Ectodermal cell (in vitro differentiated cells): ENCODE measurements around the gene ANKS1B.
"Not testable (repeated sequence)": the region's sequence is repeated elsewhere in the genome, so short reads cannot be mapped to it uniquely, and the experiment has no call there.

ENCODE experiments used
- H3K27ac ChIP-seq: 2 replicates; pipeline ENCODE4 v1.7.0; 2013; ENCODE audit warnings: mild to moderate bottlenecking, low read depth, low read length; ENCODE audit not compliant: insufficient read depth, poor library complexity, severe bottlenecking
- H3K27me3 ChIP-seq: 2 replicates; pipeline ENCODE4 v1.7.0; 2013; ENCODE audit warnings: mild to moderate bottlenecking, low read length; ENCODE audit not compliant: insufficient read depth, control insufficient read depth, poor library complexity, severe bottlenecking
- H3K36me3 ChIP-seq: one replicate; pipeline ENCODE4 v1.7.0; 2013; ENCODE audit warnings: low read length; ENCODE audit not compliant: control insufficient read depth, insufficient read depth
- H3K4me1 ChIP-seq: one replicate; pipeline ENCODE4 v1.7.0; 2013; ENCODE audit warnings: low read length; ENCODE audit not compliant: control insufficient read depth, insufficient read depth
- H3K4me3 ChIP-seq: 2 replicates; pipeline ENCODE4 v1.7.0; 2013; ENCODE audit warnings: low read depth, low read length, control low read depth; ENCODE audit not compliant: insufficient read depth
- H3K9me3 ChIP-seq: 2 replicates; pipeline ENCODE4 v1.7.0; 2013; ENCODE audit warnings: mild to moderate bottlenecking, low read length, moderate library complexity; ENCODE audit not compliant: control insufficient read depth
- WGBS, 2 experiments: methylation state at CpG; one replicate each; pipeline ENCODE4 v1.1.7; 2013; ENCODE audit warnings: missing lambda C conversion rate in 2 of 2; 5-methylcytosine and 5-hydroxymethylcytosine counted together

The ANKS1B gene

DNA sequence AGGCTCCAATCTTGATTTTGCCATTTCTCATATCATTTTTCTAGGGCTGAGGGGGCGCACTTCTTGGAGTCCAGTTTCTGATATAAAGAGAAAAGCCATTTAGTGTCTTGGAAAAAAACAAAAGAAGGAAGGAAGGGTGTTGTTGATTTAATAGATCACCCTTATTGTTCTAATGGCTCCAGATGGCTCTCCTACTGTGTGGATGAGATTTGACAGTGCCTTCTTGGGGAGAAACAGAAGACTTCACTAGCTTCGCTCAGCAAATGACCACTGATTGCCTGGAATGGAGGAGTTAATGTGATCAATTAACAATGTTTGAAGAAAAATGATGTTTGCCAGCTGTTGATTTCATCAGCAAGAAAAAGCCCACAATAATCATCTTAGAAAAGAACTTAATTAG lies 1123.5 kb downstream of the ANKS1B start:
- 63 to 91% methylated on average over 2 of the region's 2 CpGs for WGBS, 2 experiments
- Histone ChIP-seq H3K4me3 (no peak overlapping the region), H3K9me3 (no peaks in the 10 kb centered on the region), H3K4me1 (peaks cover 37% of the 10 kb centered on the region), H3K36me3 (no peaks in the 10 kb centered on the region), H3K27ac (no peak overlapping the region), H3K27me3 (no peaks in the 10 kb centered on the region)

DNA sequence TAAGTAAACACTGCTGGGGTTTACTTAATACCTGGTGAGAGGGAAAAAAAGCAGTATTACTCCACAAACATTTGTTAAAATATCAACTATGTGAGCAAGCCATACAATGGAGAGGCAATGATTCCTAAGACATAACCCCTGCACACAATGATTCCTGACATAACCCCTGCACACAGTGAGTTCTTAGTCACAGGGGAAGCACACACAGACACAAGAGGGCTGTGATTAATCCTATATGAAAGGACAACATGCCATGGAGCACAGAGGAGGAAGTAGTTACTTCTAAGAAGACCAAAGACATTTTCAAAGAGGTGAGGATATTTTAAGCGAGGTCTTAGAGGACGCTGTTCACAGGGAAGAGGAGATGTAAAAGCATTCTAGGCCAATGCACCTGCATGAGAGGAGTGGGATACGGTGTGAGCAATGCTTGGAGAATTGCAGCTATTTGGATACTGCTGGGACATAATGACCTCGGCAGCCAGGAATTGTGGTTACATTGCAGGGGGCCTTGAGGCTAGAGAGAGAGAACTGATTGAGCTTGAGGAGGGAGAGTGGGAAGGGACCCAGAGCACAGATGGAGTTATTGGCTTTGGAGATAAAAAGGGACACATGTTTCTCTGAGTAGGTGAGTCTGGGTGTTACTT lies 1127.7 kb downstream of the ANKS1B start:
- Histone ChIP-seq H3K27ac (peak overlapping the region; percentile 39), H3K27me3 (no peaks in the 10 kb centered on the region), H3K4me3 (no peak overlapping the region), H3K9me3 (no peaks in the 10 kb centered on the region), H3K36me3 (no peaks in the 10 kb centered on the region), H3K4me1 (peaks cover 25% of the 10 kb centered on the region)
- 7 to 9% methylated on average over 4 of the region's 4 CpGs for WGBS, 2 experiments

DNA sequence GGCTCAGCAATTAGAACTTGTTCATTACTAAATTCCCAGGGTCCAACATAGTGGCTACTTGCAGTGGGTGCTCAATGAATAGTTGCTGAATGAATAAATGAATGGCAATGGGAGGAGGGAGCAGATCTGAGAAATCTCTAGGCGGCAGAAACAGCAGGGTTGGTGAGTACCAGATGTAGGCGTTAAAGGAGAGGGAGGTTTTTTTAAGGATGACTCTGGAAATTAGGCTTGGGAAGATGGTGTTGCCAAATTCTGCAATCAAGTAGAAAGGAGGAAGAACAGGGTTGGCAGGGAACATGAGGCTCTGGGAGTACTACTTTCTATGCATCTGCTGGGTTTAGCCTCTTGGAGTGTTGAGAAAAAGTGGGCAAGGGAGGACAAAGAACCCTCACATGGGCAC lies 1132.6 kb downstream of the ANKS1B start:
- Histone ChIP-seq H3K4me1 (peaks cover 10% of the 10 kb centered on the region), H3K27me3 (no peaks in the 10 kb centered on the region), H3K4me3 (no peak overlapping the region), H3K9me3 (no peaks in the 10 kb centered on the region), H3K27ac (no peak overlapping the region), H3K36me3 (no peaks in the 10 kb centered on the region)
- 90 to 91% methylated on average over 2 of the region's 2 CpGs for WGBS, 2 experiments

DNA sequence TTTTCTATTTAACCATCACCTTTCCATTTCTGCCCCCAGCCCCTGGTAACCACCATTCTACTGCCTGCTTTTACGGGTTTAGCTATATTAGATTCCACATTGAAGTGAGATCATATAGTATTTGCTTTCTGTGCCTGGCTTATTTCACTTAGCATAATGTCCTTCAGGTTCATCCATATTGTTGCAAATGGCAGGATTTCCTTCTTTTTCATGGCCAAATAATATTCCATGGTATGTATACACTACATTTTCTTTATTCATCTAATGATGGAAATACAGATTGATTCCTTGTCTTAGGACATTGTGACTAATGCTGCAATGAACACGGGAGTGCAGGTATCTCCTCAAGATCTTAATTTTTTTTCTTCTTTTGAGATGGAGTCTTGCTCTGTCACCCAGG lies 1137.5 kb downstream of the ANKS1B start:
- H3K4me1 ChIP-seq = no peaks in the 10 kb centered on the region
- 83 to 97% methylated on average over 1 to 2 of the region's 2 CpGs for WGBS, 2 experiments
- no peaks in the 10 kb centered on the region for H3K9me3 ChIP-seq
- H3K36me3 ChIP-seq = no peaks in the 10 kb centered on the region
- no peak overlapping the region for H3K27ac ChIP-seq
- no peaks in the 10 kb centered on the region for H3K27me3 ChIP-seq
- no peak overlapping the region for H3K4me3 ChIP-seq

DNA sequence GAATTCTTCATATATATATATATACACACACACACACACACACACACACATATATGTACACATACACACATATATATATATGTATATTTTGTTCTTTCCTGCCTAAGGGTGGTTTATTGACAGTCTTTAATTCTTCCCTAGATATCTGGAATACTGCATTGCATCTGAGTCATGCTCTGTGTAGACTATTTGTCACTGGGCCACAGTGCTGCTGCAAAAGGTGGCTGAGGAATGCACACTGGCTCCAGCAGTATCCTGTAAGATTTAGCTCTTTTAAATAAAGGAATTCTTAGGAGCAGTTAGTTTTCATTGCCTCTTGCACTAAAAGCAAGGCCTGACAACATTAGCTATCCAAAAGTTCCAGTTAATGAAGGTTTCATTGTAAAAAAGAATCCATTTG lies 1138.8 kb downstream of the ANKS1B start:
- no peaks in the 10 kb centered on the region for H3K36me3 ChIP-seq
- no peaks in the 10 kb centered on the region for H3K27me3 ChIP-seq
- no peaks in the 10 kb centered on the region for H3K9me3 ChIP-seq
- no peak overlapping the region for H3K4me3 ChIP-seq
- H3K27ac ChIP-seq = no peak overlapping the region
- no peaks in the 10 kb centered on the region for H3K4me1 ChIP-seq

DNA sequence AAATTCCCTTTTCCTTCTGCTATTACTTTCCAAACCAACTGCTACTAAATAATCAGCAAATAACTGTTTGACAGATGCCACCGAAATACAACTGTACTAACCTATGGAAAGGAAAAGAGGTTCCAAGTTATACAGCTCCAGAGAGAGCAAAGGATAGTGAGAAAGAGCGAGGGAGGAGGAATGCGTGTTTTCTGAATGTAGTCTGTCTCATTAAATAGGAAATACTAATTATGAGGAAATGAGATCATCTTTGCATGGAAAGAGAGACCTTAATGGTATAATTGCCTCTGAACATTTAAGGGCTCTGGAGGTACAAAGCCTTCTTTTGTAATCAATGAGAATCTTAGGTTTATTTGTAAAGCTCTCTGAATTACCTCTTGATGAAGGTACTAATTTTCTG lies 1144.4 kb downstream of the ANKS1B start:
- no peak overlapping the region for H3K4me3 ChIP-seq
- no peaks in the 10 kb centered on the region for H3K9me3 ChIP-seq
- no peaks in the 10 kb centered on the region for H3K27me3 ChIP-seq
- H3K4me1 ChIP-seq = peaks cover 3% of the 10 kb centered on the region
- no peak overlapping the region for H3K27ac ChIP-seq
- 93 to 96% methylated on average over 3 of the region's 3 CpGs for WGBS, 2 experiments
- no peaks in the 10 kb centered on the region for H3K36me3 ChIP-seq

DNA sequence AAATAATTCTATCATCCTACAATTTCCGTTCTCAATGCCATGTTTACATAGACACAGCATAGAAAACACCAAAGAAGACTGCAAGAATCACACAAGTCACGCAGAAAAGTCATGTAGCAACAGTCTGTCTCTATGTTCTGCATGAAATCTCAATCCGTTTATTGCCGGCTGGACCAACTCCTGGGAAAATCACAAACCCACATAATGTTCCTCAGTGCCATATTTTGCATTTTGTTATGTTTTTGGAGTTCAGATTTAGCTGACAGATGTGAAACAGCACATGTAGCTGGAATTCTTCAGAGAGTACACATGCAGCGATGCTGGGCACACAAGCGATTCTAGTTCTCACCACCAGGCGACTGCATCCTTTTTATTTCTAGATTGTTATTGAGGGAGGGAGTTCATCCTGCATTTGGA lies 1146.5 kb downstream of the ANKS1B start:
- Histone ChIP-seq H3K4me3 (no peak overlapping the region), H3K9me3 (no peaks in the 10 kb centered on the region), H3K27ac (no peak overlapping the region), H3K4me1 (peaks cover 3% of the 10 kb centered on the region), H3K36me3 (no peaks in the 10 kb centered on the region), H3K27me3 (no peaks in the 10 kb centered on the region)
- WGBS, 2 experiments = 82 to 88% methylated on average over 7 of the region's 7 CpGs

DNA sequence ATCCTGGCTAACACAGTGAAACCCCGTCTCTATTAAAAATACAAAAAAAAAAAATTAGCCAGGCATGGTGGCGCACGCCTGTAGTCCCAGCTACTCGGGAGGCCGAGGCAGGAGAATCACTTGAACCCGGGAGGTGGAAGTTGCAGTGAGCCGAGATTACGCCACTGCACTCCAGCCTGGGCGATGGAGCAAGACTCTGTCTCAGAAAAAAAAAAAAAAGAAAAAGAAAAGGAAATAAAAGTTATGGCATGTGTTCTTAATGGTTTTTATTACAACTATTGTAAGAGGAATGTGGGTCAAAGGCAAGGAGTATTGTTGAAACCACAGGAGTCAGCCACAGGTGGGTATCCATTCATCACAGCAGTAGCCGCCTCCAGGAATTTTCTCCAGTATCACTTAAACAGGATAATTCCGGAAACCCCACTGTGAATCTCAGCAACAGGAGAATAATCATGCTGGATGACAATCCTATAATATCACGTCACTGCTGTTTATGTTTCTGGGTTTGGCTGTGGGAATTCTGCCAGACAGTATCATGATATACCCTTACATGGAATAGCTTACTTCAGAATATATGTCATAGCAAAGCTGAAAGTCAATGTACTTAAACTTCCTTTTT lies 1147.5 kb downstream of the ANKS1B start:
- H3K4me3 ChIP-seq, H3K4me1 ChIP-seq, H3K27ac ChIP-seq, H3K36me3 ChIP-seq, H3K9me3 ChIP-seq, H3K27me3 ChIP-seq: not testable (repeated sequence)
- WGBS, 2 experiments = 86 to 87% methylated on average over 10 to 11 of the region's 12 CpGs

DNA sequence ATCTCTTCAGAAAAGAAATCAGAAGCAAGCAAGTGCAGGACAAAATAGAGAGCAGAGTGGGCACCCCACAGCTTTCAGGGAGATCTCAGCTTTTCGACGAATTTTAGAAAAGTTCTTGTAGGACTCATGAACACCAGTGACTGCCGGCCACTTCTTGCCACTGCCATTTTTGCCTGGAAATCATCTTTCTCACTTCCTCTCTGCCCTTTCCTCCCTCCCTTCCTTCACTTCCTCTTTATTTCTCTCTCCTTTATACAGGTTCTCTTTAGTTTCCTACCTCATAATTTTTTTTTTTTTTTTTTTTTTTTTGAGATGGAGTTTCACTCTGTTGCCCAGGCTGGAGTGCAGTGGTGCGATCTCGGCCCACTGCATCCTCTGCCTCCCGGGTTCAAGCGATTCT lies 1154.1 kb downstream of the ANKS1B start:
- 89 to 90% methylated on average over 7 of the region's 7 CpGs for WGBS, 2 experiments
- no peaks in the 10 kb centered on the region for H3K27me3 ChIP-seq
- no peaks in the 10 kb centered on the region for H3K36me3 ChIP-seq
- no peaks in the 10 kb centered on the region for H3K4me1 ChIP-seq
- no peak overlapping the region for H3K4me3 ChIP-seq
- H3K9me3 ChIP-seq = no peaks in the 10 kb centered on the region
- H3K27ac ChIP-seq = no peak overlapping the region

DNA sequence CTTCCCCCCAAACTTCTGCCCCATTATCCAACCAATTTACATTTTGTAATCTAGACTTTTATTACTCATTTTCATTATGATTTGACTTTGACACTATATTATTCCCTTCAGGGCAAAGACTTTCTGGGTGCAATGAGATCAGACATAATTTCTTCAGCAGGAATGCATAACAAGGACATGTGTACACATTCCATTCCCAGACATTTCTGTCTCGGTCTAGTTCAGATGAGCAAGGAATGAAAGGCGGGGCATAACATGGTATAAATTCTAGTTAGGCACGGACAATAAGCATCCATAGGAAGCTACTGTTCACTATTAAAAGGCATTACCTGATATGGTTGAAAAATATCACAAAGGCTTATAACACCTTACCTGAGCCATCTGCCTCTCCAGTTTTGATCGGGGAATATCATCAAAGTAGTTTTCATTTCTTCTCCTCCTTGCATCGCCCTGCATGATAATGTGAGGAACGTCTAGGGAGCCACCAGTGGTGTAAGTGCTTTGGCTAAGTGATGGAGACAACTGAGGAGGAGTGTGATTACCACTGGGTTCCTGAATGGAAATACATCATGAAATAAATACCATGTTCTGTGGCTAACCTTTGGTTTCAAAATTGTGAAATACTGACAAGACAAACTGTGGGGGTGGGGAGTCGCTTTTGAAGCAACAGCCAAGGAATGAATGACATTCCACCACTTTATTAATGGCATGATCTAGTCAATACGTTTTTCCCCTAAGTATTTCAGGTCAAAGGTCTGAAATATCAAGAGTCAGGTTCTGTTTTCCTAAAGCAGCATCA lies 1155.7 kb downstream of the ANKS1B start:
- no peaks in the 10 kb centered on the region for H3K4me1 ChIP-seq
- no peaks in the 10 kb centered on the region for H3K27me3 ChIP-seq
- no peaks in the 10 kb centered on the region for H3K9me3 ChIP-seq
- no peak overlapping the region for H3K4me3 ChIP-seq
- 92 to 94% methylated on average over 7 to 8 of the region's 8 CpGs for WGBS, 2 experiments
- no peaks in the 10 kb centered on the region for H3K36me3 ChIP-seq
- H3K27ac ChIP-seq = no peak overlapping the region
